ENCODE results near the gene SLC8A2.

Gene SLC8A2

DNA sequence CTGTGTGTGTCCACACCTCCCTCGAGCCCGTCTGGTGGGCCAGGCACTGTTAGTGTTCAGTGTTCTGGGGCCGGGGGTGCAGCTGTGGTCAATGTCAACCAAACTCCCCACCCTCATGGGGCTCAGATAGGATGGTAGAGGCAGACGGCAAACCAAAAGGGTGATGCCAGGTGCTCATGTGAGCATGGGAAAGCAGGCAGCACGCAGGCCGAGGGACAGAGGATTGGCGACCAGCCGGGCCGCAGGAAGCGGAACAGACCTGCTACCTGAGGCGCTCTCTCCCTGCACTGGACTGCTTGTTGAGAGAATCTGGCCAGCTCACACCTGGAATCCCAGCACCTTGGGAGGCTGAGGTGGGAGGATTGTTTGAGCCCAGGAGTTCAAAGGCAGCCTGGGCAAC lies 93.4 kb downstream of the SLC8A2 start:
- FAIRE-seq = no peak
